HCT116 (cell line): ENCODE data around the gene DLG2. TPM values are rescaled to one million over a fixed set of nuclear protein-coding genes. Genes with fewer than 3 reads are reported as not detected.

Experiments
- ATAC-seq: fragments of 200-7000 bp; cut with Tn5 transposase; 2 replicates; pipeline ENCODE4 v1.9.1; 2020; ENCODE audit warnings: mild to moderate bottlenecking, moderate library complexity
- BruUV-seq: library from RNA; stranded (reverse); fragments of 400-500 nt; replicated peaks from 2 replicates; lab custom pipeline; 2021; lab: Mats Ljungman, UMichigan
- CTCF ChIA-PET: fragments of 300-600 bp; sonication (Branson Sonifier 250); formaldehyde crosslinking; loops from one replicate; lab custom pipeline; 2021; ENCODE audit warnings: antibody characterized with exemption; lab: Charles Lee
- POLR2A ChIA-PET: fragments of 300-600, 350-600 bp; sonication (Branson Sonifier 250); formaldehyde crosslinking; loops from one replicate; lab custom pipeline; 2021; ENCODE audit warnings: antibody characterized with exemption; lab: Charles Lee
- RAD21 ChIA-PET, 2 experiments: fragments of 300-600 bp; sonication (Branson Sonifier 250); formaldehyde crosslinking; loops; one replicate each; lab custom pipeline; 2023; ENCODE audit warnings: low total read pairs in 2 of 2; ENCODE audit not compliant: uncharacterized antibody in 2 of 2, unreplicated experiment in 2 of 2, low non-redundant PET in 1 of 2; lab: Charles Lee
- DNase-seq: peaks from one replicate; pipeline ENCODE4 v3.0.0-alpha.2; 2010; ENCODE audit warnings: low read depth, low spot score
- H2AFZ ChIP-seq: fragments of 200-600 bp; shearing (Covaris generic), sonication (generic); 2 replicates; pipeline ENCODE4 v1.6.1; 2017; ENCODE audit warnings: low read depth, mixed run types, mixed read lengths, antibody characterized with exemption, low read length; ENCODE audit not compliant: poor library complexity, severe bottlenecking
- H3K27ac ChIP-seq: 2 replicates; pipeline ENCODE4 v1.5.1; 2012; ENCODE audit warnings: low read depth, low read length
- H3K27me3 ChIP-seq: fragments of 200-600 bp; sonication (generic); 2 replicates; pipeline ENCODE4 v1.6.1; 2016; ENCODE audit warnings: mixed run types, low read length, mixed read lengths; ENCODE audit not compliant: insufficient read depth
- H3K36me3 ChIP-seq, 2 experiments: fragments of 200-500 bp in 1 of 2; fragments of 200-600 bp in 1 of 2; sonication (Bioruptor generic) in 1 of 2; sonication (generic) in 1 of 2; 2 replicates each; pipeline versions ENCODE4 v1.5.1 to v1.6.1; 2014 to 2016; ENCODE audit warnings: low read length in 2 of 2, inconsistent platforms in 1 of 2, mixed read lengths in 1 of 2, mixed run types in 1 of 2; ENCODE audit not compliant: insufficient read depth in 2 of 2, control insufficient read depth in 1 of 2
- H3K4me1 ChIP-seq, 2 experiments: fragments of 200-600 bp in 1 of 2; sonication (generic) in 1 of 2; 2 replicates each; pipeline versions ENCODE4 v1.5.1 to v1.6.1; 2012 to 2017; ENCODE audit warnings: low read length in 2 of 2, inconsistent platforms in 1 of 2, mild to moderate bottlenecking in 1 of 2, mixed read lengths in 1 of 2, mixed run types in 1 of 2, moderate library complexity in 1 of 2; ENCODE audit not compliant: insufficient read depth in 2 of 2, control insufficient read depth in 1 of 2
- H3K4me2 ChIP-seq: fragments of 200-600 bp; sonication (generic); 2 replicates; pipeline ENCODE4 v1.6.1; 2017; ENCODE audit warnings: mixed run types, low read length, mixed read lengths
- H3K4me3 ChIP-seq, 2 experiments: fragments of 200-600 bp in 1 of 2; sonication (generic) in 1 of 2; replicated peaks in 1 of 2; 2 replicates each; pipeline ENCODE4 v1.5.1; 2011 to 2016; ENCODE audit warnings: low read length in 2 of 2, control low read depth in 1 of 2, low read depth in 1 of 2, mild to moderate bottlenecking in 1 of 2, mixed read lengths in 1 of 2, mixed run types in 1 of 2
- H3K79me2 ChIP-seq: fragments of 200-600 bp; sonication (generic); 2 replicates; pipeline ENCODE4 v1.6.1; 2017; ENCODE audit warnings: mild to moderate bottlenecking, mixed run types, low read length, moderate library complexity, mixed read lengths; ENCODE audit not compliant: insufficient read depth
- H3K9ac ChIP-seq: fragments of 200-600 bp; sonication (generic); 2 replicates; pipeline ENCODE4 v1.6.1; 2016; ENCODE audit warnings: low read length, mixed read lengths
- H3K9me2 ChIP-seq: fragments of 200-600 bp; sonication (generic), shearing (Covaris generic); 2 replicates; pipeline ENCODE4 v1.6.1; 2017; ENCODE audit warnings: mixed run types, mild to moderate bottlenecking, moderate library complexity; ENCODE audit not compliant: insufficient read depth
- H3K9me3 ChIP-seq, 2 experiments: fragments of 200-500 bp in 1 of 2; fragments of 200-600 bp in 1 of 2; sonication (Bioruptor generic) in 1 of 2; sonication (generic) in 1 of 2; 2 replicates each; pipeline ENCODE4 v1.6.1; 2014 to 2017; ENCODE audit warnings: low read length in 2 of 2, mixed read lengths in 2 of 2, inconsistent platforms in 1 of 2, low read depth in 1 of 2, mild to moderate bottlenecking in 1 of 2, mixed run types in 1 of 2, moderate library complexity in 1 of 2; ENCODE audit not compliant: control insufficient read depth in 1 of 2, insufficient read depth in 1 of 2
- H4K20me1 ChIP-seq: fragments of 200-600 bp; sonication (generic), shearing (Covaris generic); 2 replicates; pipeline ENCODE4 v1.6.1; 2017; ENCODE audit warnings: mixed run types, mild to moderate bottlenecking, moderate library complexity; ENCODE audit not compliant: insufficient read depth
- CEBPB ChIP-seq: IDR thresholded peaks from 2 replicates; pipeline ENCODE4 v1.6.1; 2012; ENCODE audit warnings: low read depth
- CTCF ChIP-seq, 3 experiments: fragments of 200-600 bp in 1 of 3; sonication (generic) in 1 of 3; IDR thresholded peaks in 2 of 3; conservative IDR thresholded peaks in 1 of 3; 2 replicates each; pipeline ENCODE4 v1.5.1; 2012 to 2017; ENCODE audit warnings: low read depth in 2 of 3, low read length in 2 of 3, antibody characterized with exemption in 1 of 3, borderline replicate concordance in 1 of 3, control low read depth in 1 of 3, mild to moderate bottlenecking in 1 of 3, mixed read lengths in 1 of 3, mixed run types in 1 of 3, moderate library complexity in 1 of 3; ENCODE audit not compliant: insufficient read depth in 1 of 3
- EGR1 ChIP-seq: IDR thresholded peaks from 2 replicates; pipeline ENCODE4 v1.6.1; 2012; ENCODE audit warnings: low read depth
- EZH2phosphoT487 ChIP-seq: fragments of 200-600 bp; IDR thresholded peaks from 2 replicates; pipeline ENCODE4 v1.6.1; 2018; ENCODE audit warnings: antibody characterized with exemption, borderline replicate concordance
- FOSL1 ChIP-seq: IDR thresholded peaks from 2 replicates; pipeline ENCODE4 v1.6.1; 2012; ENCODE audit warnings: low read depth
- JUND ChIP-seq: IDR thresholded peaks from 2 replicates; pipeline ENCODE4 v1.6.1; 2012
- TCF7L2 ChIP-seq: IDR thresholded peaks from 2 replicates; pipeline ENCODE4 v1.7.0; 2011; ENCODE audit warnings: borderline replicate concordance, inconsistent platforms; ENCODE audit not compliant: insufficient read depth, insufficient read length; ENCODE audit errors: extremely low read depth
- YY1 ChIP-seq: IDR thresholded peaks from 2 replicates; pipeline ENCODE4 v1.6.1; 2011; ENCODE audit warnings: low read length, low read depth, moderate library complexity, mild to moderate bottlenecking; ENCODE audit not compliant: insufficient replicate concordance; ENCODE audit errors: extremely low read depth
- ZBTB33 ChIP-seq: IDR thresholded peaks from 2 replicates; pipeline ENCODE4 v1.6.1; 2011; ENCODE audit warnings: mild to moderate bottlenecking, low read length, moderate library complexity; ENCODE audit not compliant: insufficient replicate concordance; ENCODE audit errors: extremely low read depth
- ZFX ChIP-seq: fragments of 450-650 bp; IDR thresholded peaks from 2 replicates; pipeline ENCODE4 v1.6.1; 2017
- intact Hi-C: fragments of 100-400 bp; cut with micrococcal nuclease; formaldehyde crosslinking; loops from 2 replicates; pipeline ENCODE4 v1.10.0; 2022
- total RNA-seq: library from RNA; stranded (reverse); gene quantifications from one replicate; pipeline ENCODE4 v1.2.1, GENCODE V29; 2021; ENCODE audit not compliant: unreplicated experiment

The DLG2 gene
- total RNA-seq, 1 experiment from 2014 or later, result 2.4 TPM

DNA sequence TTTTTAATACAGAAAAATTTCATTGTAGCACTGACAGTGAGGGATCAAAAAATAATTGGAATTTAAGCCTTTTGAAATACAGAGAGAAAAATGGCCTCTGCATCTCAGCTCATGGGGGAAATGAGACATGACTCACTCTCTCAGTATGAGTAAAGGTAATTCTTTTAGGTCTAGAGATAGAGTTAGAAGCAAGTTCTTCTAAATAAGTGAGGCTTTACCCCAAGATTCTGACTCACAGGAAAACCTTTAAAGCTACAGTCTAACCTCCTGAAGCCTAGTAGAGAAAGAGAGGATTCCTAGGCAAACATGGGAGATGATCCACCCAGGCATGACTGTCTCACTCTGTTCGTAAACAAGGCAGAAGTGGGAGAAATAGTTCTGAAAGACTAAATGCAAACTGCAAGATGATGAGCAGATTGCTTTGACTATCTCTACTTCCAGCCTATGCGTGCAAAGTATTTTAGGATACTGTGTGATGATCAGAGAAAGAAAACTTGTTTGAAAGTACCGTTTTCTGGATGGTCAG is 1337.7 kb downstream of the DLG2 start:
- no peak for DNase-seq
- RAD21 ChIA-PET, result no interaction called here
- TF ChIP-seq FOSL1 (no peak), CTCF (IDR thresholded peaks at IDR 0.05 in 2 of 3, conservative IDR thresholded peaks at IDR 0.05 in 1 of 3; ENCODE audit: borderline replicate concordance in 1 of 3, insufficient read depth in 1 of 3, low read depth in 2 of 3, low read length in 2 of 3) (no peak), CEBPB (no peak)

GRCh38 chr11:84273541-84273940 is 1353.6 kb downstream of the DLG2 start:
- RAD21 ChIA-PET, result no interaction called here
- H3K9me2 ChIP-seq, result no peaks in the 10 kb centered on the region
- no peak overlapping the region for H3K9ac ChIP-seq
- no TSS peak for BruUV-seq
- no peak overlapping the region for H2AFZ ChIP-seq
- H3K4me1 ChIP-seq, result no peaks in the 10 kb centered on the region
- H3K4me2 ChIP-seq, result no peak overlapping the region
- DNase-seq, result no peak
- H3K4me3 ChIP-seq, result no peak overlapping the region
- POLR2A ChIA-PET, result no interaction called here
- no peaks in the 10 kb centered on the region for H3K9me3 ChIP-seq
- no peaks in the 10 kb centered on the region for H3K79me2 ChIP-seq
- CTCF ChIA-PET, result no interaction called here
- no peaks in the 10 kb centered on the region for H3K36me3 ChIP-seq
- TF ChIP-seq EGR1 (no peak), FOSL1 (no peak), CTCF (IDR thresholded peaks at IDR 0.05 in 2 of 3, conservative IDR thresholded peaks at IDR 0.05 in 1 of 3; ENCODE audit: borderline replicate concordance in 1 of 3, insufficient read depth in 1 of 3, low read depth in 2 of 3, low read length in 2 of 3) (no peak), ZFX (no peak), YY1 (no peak), TCF7L2 (no peak), ZBTB33 (no peak), EZH2phosphoT487 (no peak), JUND (no peak)
- no peaks in the 10 kb centered on the region for H3K27me3 ChIP-seq
- no peaks in the 10 kb centered on the region for H4K20me1 ChIP-seq
- H3K27ac ChIP-seq, result no peak overlapping the region
- no peak for ATAC-seq
- intact Hi-C loops, result no loop called here

More for the DNA sequence above, 1337.7 kb downstream of the DLG2 start:
- Histone ChIP-seq H3K4me1 (no peaks in the 10 kb centered on the region), H3K27ac (no peak overlapping the region), H3K79me2 (no peaks in the 10 kb centered on the region), H3K9ac (no peak overlapping the region), H3K9me2 (no peaks in the 10 kb centered on the region), H3K4me2 (no peak overlapping the region), H4K20me1 (no peaks in the 10 kb centered on the region), H3K27me3 (no peaks in the 10 kb centered on the region), H3K36me3 (no peaks in the 10 kb centered on the region), H3K4me3 (no peak overlapping the region), H3K9me3 (no peaks in the 10 kb centered on the region), H2AFZ (no peak overlapping the region)
- ChIA-PET CTCF (no interaction called here), POLR2A (no interaction called here)
- ATAC-seq, result no peak
- intact Hi-C loops, result no loop called here
- BruUV-seq, result no TSS peak
